Measurements from ENCODE around the gene RBMS2. TPM values are rescaled to one million over a fixed set of nuclear protein-coding genes. Genes with fewer than 3 reads are reported as not detected.
A peak's percentile ranks its signal among the peaks of the same experiment; 100 is the strongest.

Gene RBMS2
- total and polyA plus RNA-seq, 9 of the 15 experiments (the other 6 are each of a cell fraction or from before 2014, with no cell fraction given) = 0.08 to 10.5 (median 0.31) TPM

DNA sequence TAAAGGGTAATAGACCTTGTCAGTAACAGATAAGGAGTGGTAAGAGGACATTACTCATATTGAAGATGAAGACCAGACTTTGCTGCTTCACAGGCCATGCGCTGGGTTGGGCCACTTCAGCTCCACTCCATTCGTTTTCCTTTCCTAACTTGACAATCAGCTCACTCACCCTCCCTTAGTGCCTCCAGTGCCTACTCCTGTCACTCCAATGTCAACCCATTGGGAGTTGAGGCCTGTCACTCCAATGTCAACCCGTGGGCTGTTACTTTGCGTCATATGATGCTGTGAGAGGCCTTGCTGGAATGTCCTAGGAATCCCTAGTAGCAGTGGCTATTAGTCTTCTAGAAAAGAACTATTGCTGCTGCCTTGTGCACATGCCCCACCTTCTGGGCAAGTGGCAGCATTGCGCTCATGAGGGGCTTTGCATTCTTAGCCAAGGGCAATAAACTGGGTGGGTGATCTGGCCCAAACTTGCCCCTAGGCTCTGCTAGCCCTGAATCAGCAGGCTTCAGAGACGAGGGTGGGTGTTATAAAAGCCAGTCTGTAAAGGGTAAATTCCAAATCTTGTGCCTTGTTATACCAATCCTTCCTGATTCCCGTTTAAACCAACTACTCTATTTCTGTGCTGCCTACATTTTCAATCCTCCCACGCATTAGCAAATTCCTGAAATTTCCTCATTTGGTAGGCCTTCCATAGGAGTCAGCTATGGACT lies 72.4 kb downstream of the RBMS2 start (continued):
- TF ChIP-seq, protein P1, sequence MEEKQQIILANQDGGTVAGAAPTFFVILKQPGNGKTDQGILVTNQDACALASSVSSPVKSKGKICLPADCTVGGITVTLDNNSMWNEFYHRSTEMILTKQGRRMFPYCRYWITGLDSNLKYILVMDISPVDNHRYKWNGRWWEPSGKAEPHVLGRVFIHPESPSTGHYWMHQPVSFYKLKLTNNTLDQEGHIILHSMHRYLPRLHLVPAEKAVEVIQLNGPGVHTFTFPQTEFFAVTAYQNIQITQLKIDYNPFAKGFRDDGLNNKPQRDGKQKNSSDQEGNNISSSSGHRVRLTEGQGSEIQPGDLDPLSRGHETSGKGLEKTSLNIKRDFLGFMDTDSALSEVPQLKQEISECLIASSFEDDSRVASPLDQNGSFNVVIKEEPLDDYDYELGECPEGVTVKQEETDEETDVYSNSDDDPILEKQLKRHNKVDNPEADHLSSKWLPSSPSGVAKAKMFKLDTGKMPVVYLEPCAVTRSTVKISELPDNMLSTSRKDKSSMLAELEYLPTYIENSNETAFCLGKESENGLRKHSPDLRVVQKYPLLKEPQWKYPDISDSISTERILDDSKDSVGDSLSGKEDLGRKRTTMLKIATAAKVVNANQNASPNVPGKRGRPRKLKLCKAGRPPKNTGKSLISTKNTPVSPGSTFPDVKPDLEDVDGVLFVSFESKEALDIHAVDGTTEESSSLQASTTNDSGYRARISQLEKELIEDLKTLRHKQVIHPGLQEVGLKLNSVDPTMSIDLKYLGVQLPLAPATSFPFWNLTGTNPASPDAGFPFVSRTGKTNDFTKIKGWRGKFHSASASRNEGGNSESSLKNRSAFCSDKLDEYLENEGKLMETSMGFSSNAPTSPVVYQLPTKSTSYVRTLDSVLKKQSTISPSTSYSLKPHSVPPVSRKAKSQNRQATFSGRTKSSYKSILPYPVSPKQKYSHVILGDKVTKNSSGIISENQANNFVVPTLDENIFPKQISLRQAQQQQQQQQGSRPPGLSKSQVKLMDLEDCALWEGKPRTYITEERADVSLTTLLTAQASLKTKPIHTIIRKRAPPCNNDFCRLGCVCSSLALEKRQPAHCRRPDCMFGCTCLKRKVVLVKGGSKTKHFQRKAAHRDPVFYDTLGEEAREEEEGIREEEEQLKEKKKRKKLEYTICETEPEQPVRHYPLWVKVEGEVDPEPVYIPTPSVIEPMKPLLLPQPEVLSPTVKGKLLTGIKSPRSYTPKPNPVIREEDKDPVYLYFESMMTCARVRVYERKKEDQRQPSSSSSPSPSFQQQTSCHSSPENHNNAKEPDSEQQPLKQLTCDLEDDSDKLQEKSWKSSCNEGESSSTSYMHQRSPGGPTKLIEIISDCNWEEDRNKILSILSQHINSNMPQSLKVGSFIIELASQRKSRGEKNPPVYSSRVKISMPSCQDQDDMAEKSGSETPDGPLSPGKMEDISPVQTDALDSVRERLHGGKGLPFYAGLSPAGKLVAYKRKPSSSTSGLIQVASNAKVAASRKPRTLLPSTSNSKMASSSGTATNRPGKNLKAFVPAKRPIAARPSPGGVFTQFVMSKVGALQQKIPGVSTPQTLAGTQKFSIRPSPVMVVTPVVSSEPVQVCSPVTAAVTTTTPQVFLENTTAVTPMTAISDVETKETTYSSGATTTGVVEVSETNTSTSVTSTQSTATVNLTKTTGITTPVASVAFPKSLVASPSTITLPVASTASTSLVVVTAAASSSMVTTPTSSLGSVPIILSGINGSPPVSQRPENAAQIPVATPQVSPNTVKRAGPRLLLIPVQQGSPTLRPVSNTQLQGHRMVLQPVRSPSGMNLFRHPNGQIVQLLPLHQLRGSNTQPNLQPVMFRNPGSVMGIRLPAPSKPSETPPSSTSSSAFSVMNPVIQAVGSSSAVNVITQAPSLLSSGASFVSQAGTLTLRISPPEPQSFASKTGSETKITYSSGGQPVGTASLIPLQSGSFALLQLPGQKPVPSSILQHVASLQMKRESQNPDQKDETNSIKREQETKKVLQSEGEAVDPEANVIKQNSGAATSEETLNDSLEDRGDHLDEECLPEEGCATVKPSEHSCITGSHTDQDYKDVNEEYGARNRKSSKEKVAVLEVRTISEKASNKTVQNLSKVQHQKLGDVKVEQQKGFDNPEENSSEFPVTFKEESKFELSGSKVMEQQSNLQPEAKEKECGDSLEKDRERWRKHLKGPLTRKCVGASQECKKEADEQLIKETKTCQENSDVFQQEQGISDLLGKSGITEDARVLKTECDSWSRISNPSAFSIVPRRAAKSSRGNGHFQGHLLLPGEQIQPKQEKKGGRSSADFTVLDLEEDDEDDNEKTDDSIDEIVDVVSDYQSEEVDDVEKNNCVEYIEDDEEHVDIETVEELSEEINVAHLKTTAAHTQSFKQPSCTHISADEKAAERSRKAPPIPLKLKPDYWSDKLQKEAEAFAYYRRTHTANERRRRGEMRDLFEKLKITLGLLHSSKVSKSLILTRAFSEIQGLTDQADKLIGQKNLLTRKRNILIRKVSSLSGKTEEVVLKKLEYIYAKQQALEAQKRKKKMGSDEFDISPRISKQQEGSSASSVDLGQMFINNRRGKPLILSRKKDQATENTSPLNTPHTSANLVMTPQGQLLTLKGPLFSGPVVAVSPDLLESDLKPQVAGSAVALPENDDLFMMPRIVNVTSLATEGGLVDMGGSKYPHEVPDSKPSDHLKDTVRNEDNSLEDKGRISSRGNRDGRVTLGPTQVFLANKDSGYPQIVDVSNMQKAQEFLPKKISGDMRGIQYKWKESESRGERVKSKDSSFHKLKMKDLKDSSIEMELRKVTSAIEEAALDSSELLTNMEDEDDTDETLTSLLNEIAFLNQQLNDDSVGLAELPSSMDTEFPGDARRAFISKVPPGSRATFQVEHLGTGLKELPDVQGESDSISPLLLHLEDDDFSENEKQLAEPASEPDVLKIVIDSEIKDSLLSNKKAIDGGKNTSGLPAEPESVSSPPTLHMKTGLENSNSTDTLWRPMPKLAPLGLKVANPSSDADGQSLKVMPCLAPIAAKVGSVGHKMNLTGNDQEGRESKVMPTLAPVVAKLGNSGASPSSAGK (IDR thresholded peaks at IDR 0.05) = no peak
- TF ChIP-seq, protein P2, sequence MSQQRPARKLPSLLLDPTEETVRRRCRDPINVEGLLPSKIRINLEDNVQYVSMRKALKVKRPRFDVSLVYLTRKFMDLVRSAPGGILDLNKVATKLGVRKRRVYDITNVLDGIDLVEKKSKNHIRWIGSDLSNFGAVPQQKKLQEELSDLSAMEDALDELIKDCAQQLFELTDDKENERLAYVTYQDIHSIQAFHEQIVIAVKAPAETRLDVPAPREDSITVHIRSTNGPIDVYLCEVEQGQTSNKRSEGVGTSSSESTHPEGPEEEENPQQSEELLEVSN (IDR thresholded peaks at IDR 0.05; ENCODE audit: borderline replicate concordance in 1 of 2, extremely low read depth in 1 of 2, insufficient read depth in 1 of 2, insufficient read length in 1 of 2, low read depth in 1 of 2, low read length in 1 of 2, poor library complexity in 1 of 2, severe bottlenecking in 1 of 2) = no peak
- TF ChIP-seq NFE2 (IDR thresholded peaks at IDR 0.05; ENCODE audit: low read depth) = no peak
- TF ChIP-seq, protein P3, sequence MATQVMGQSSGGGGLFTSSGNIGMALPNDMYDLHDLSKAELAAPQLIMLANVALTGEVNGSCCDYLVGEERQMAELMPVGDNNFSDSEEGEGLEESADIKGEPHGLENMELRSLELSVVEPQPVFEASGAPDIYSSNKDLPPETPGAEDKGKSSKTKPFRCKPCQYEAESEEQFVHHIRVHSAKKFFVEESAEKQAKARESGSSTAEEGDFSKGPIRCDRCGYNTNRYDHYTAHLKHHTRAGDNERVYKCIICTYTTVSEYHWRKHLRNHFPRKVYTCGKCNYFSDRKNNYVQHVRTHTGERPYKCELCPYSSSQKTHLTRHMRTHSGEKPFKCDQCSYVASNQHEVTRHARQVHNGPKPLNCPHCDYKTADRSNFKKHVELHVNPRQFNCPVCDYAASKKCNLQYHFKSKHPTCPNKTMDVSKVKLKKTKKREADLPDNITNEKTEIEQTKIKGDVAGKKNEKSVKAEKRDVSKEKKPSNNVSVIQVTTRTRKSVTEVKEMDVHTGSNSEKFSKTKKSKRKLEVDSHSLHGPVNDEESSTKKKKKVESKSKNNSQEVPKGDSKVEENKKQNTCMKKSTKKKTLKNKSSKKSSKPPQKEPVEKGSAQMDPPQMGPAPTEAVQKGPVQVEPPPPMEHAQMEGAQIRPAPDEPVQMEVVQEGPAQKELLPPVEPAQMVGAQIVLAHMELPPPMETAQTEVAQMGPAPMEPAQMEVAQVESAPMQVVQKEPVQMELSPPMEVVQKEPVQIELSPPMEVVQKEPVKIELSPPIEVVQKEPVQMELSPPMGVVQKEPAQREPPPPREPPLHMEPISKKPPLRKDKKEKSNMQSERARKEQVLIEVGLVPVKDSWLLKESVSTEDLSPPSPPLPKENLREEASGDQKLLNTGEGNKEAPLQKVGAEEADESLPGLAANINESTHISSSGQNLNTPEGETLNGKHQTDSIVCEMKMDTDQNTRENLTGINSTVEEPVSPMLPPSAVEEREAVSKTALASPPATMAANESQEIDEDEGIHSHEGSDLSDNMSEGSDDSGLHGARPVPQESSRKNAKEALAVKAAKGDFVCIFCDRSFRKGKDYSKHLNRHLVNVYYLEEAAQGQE (IDR thresholded peaks at IDR 0.05; ENCODE audit: borderline replicate concordance) = peak; percentile 60; the same call in 1 of the 2 replicates
- TF ChIP-seq, protein P3 (CRISPR knock-in tag; IDR thresholded peaks at IDR 0.05; ENCODE audit: low read depth) = no peak

Measured in K562 (cell line).